KMS-11 (cell line): ENCODE data around the gene CRYM.

Source experiments
- H2AFZ ChIP-seq: fragments of 200-600 bp; sonication (generic); 2 replicates; pipeline ENCODE4 v1.6.1; 2016; ENCODE audit warnings: antibody characterized with exemption, mixed run types, low read depth
- H3K27ac ChIP-seq: fragments of 200-600 bp; sonication (generic); 2 replicates; pipeline ENCODE4 v1.6.1; 2016; ENCODE audit warnings: mild to moderate bottlenecking, mixed run types
- H3K27me3 ChIP-seq: fragments of 200-600 bp; sonication (generic); 2 replicates; pipeline ENCODE4 v1.6.1; 2017; ENCODE audit warnings: mild to moderate bottlenecking, low read depth, mixed run types, moderate library complexity; ENCODE audit not compliant: insufficient read depth
- H3K36me3 ChIP-seq: fragments of 200-600 bp; sonication (generic); 2 replicates; pipeline ENCODE4 v1.6.1; 2017; ENCODE audit warnings: mild to moderate bottlenecking, mixed run types; ENCODE audit not compliant: insufficient read depth
- H3K4me1 ChIP-seq: fragments of 200-600 bp; sonication (generic); 2 replicates; pipeline ENCODE4 v1.6.1; 2016; ENCODE audit warnings: mild to moderate bottlenecking, low read depth, mixed run types; ENCODE audit not compliant: poor library complexity, severe bottlenecking
- H3K4me2 ChIP-seq: fragments of 200-600 bp; sonication (generic); 2 replicates; pipeline ENCODE4 v1.7.0; 2016; ENCODE audit warnings: mild to moderate bottlenecking, mixed run types
- H3K4me3 ChIP-seq: fragments of 200-600 bp; sonication (generic); IDR thresholded peaks from 2 replicates; pipeline ENCODE4 v1.6.1; 2017; ENCODE audit warnings: low read depth, low read length, mixed read lengths; ENCODE audit not compliant: insufficient read depth
- H3K79me2 ChIP-seq: fragments of 200-600 bp; sonication (generic); 2 replicates; pipeline ENCODE4 v1.6.1; 2016; ENCODE audit warnings: low read depth, mixed run types; ENCODE audit not compliant: insufficient read depth
- H3K9ac ChIP-seq: fragments of 200-600 bp; sonication (generic); 2 replicates; pipeline ENCODE4 v1.6.1; 2016; ENCODE audit warnings: mild to moderate bottlenecking, mixed run types
- H4K20me1 ChIP-seq: fragments of 200-600 bp; sonication (generic); 2 replicates; pipeline ENCODE4 v1.6.1; 2016; ENCODE audit warnings: mild to moderate bottlenecking, mixed run types; ENCODE audit not compliant: insufficient read depth
- TF ChIP-seq, protein P1 (sequence below): fragments of 200-600 bp; sonication (generic); conservative IDR thresholded peaks from 2 replicates; pipeline ENCODE4 v1.6.1; 2017; ENCODE audit warnings: low read depth, mild to moderate bottlenecking, antibody characterized with exemption, low read length, moderate library complexity, mixed read lengths

Gene CRYM

DNA sequence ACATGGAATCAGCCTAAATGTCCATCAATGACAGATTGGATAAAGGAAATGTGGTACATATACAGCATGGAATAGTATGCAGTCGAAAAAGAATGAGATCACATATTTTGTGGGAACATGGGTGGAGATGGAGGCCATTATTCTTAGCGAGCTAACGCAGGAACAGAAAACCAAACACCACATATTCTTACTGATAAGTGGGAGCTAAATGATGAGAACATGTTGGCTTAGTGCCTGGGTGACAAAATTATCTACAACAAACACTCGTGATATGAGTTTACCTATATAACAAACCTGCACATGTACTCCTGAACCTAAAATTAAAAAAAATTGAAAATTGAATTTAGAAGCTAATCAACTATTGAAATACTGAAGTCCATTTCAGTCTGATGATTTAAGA lies 38.4 kb downstream of the CRYM start:
- H3K4me2 ChIP-seq: no peak overlapping the region
- H3K79me2 ChIP-seq: no peaks in the 10 kb centered on the region
- H3K36me3 ChIP-seq: no peaks in the 10 kb centered on the region
- TF ChIP-seq, protein P1, sequence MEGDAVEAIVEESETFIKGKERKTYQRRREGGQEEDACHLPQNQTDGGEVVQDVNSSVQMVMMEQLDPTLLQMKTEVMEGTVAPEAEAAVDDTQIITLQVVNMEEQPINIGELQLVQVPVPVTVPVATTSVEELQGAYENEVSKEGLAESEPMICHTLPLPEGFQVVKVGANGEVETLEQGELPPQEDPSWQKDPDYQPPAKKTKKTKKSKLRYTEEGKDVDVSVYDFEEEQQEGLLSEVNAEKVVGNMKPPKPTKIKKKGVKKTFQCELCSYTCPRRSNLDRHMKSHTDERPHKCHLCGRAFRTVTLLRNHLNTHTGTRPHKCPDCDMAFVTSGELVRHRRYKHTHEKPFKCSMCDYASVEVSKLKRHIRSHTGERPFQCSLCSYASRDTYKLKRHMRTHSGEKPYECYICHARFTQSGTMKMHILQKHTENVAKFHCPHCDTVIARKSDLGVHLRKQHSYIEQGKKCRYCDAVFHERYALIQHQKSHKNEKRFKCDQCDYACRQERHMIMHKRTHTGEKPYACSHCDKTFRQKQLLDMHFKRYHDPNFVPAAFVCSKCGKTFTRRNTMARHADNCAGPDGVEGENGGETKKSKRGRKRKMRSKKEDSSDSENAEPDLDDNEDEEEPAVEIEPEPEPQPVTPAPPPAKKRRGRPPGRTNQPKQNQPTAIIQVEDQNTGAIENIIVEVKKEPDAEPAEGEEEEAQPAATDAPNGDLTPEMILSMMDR: no peak
- no peak overlapping the region for H3K9ac ChIP-seq
- no peak overlapping the region for H3K4me3 ChIP-seq
- H2AFZ ChIP-seq: no peak overlapping the region
- no peaks in the 10 kb centered on the region for H3K4me1 ChIP-seq
- H3K27me3 ChIP-seq: no peaks in the 10 kb centered on the region
- no peaks in the 10 kb centered on the region for H4K20me1 ChIP-seq
- no peak overlapping the region for H3K27ac ChIP-seq

DNA sequence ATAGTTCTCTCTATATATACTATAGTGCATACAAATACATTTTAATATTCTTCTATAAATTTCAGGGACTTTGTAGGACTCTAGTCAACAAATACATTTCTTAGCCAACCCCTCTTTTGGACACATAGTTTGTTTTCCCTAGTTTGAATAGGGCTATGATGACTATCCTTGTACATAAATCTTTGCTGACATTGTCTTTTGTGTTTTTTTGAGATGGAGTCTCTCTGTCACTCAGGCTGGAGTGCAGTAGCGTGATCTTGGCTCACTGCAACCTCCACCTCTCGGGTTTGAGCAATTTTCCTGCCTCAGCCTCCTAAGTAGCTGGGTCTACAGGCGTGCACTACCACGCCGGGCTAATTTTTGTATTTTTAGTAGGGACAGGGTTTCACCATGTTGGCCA lies 41.3 kb downstream of the CRYM start:
- H3K27ac ChIP-seq: no peak overlapping the region
- no peak overlapping the region for H3K4me2 ChIP-seq
- no peaks in the 10 kb centered on the region for H3K36me3 ChIP-seq
- H3K27me3 ChIP-seq: no peaks in the 10 kb centered on the region
- TF ChIP-seq, protein P1: no peak
- no peak overlapping the region for H3K9ac ChIP-seq
- no peaks in the 10 kb centered on the region for H3K79me2 ChIP-seq
- H2AFZ ChIP-seq: no peak overlapping the region
- no peaks in the 10 kb centered on the region for H3K4me1 ChIP-seq
- H4K20me1 ChIP-seq: no peaks in the 10 kb centered on the region
- no peak overlapping the region for H3K4me3 ChIP-seq

DNA sequence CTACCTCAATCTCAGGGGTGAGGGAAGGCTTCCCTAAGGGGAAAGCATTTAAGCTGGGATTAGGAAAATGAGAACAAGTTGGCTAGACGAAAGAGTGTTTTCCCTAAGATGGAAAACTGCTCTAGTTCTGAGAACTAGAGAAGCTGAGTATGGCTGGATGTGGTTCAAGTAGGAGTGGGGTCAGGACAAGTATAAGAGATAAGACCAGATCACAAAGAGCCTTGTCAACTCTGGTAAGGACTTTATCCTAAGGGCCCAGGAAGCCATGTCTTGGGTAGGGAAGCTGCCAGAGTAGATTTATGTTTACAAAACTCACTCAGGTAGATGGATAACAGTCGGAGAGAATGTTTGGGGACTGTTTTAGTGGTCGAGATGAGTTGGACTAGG lies 42.9 kb downstream of the CRYM start:
- no peak overlapping the region for H3K4me2 ChIP-seq
- H3K4me3 ChIP-seq: no peak overlapping the region
- TF ChIP-seq, protein P1: no peak
- H3K79me2 ChIP-seq: no peaks in the 10 kb centered on the region
- no peaks in the 10 kb centered on the region for H3K36me3 ChIP-seq
- no peaks in the 10 kb centered on the region for H3K27me3 ChIP-seq
- no peaks in the 10 kb centered on the region for H3K4me1 ChIP-seq
- no peak overlapping the region for H3K27ac ChIP-seq
- H3K9ac ChIP-seq: no peak overlapping the region
- no peaks in the 10 kb centered on the region for H4K20me1 ChIP-seq
- H2AFZ ChIP-seq: no peak overlapping the region

DNA sequence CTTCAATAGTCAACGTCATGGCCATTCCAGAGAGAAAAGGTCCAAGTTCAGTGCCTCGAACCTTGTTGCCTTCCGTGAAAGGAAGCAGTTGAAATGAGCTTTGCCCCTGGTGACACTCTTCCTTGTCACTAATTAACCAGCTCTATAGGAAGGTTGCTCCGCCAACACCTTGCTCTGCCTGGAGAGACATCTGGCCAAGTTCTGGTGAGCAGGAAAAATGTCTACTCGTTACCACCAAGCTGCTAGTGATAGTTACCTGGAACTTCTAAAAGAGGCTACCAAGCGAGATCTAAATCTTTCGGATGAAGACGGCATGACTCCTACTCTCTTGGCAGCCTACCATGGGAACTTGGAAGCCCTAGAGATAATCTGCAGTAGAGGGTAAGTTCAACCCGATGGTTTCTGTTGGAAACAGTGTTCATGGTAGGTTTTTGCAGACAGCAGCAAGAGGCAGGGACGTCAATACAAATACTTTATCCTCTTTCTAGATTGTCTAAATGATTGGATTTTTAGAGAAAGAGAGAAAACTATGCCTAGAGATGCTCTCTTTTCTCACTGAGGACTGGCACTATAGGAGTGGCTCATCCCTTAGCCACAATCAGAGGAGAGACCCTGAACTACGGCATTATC lies 44.5 kb downstream of the CRYM start, which contains the start of gene ANKS4B:
Gene ANKS4B (plus strand): TSS at position 179 of the 630 bp plus-strand sequence. CDS start 39 bp downstream, at position 218.
- no peak within 1 kb of the TSS for H3K4me3 ChIP-seq
- H3K27me3 ChIP-seq: no peaks in the 10 kb centered on the region
- H3K79me2 ChIP-seq: no peaks in the 10 kb centered on the region
- TF ChIP-seq, protein P1: no peak
- no peaks in the 10 kb centered on the region for H4K20me1 ChIP-seq
- H3K36me3 ChIP-seq: no peaks in the 10 kb centered on the region
- H3K4me2 ChIP-seq: no peak within 1 kb of the TSS
- H3K27ac ChIP-seq: no peak within 1 kb of the TSS
- no peak within 1 kb of the TSS for H2AFZ ChIP-seq
- no peak within 1 kb of the TSS for H3K9ac ChIP-seq
- no peaks in the 10 kb centered on the region for H3K4me1 ChIP-seq
